SHP77 treated with DMSO at 0.1 percent for 48 hours (cell line): ENCODE results near the gene PNLIPRP3.
A peak's percentile ranks its signal among the peaks of the same experiment; 100 is the strongest.
"Not testable (repeated sequence)": the region's sequence is repeated elsewhere in the genome, so short reads cannot be mapped to it uniquely, and the experiment has no call there.

Experiments
- DNase-seq: peaks from one replicate; lab custom pipeline; 2025; lab: John Stamatoyannopoulos, UW

Gene PNLIPRP3

GRCh38 chr10:116427671-116428070 is at the start of gene PNLIPRP3:
Gene PNLIPRP3 (plus strand): TSS chr10:116427847. CDS start chr10:116428013, 166 bp downstream.
- DNase-seq, result no peak

DNA sequence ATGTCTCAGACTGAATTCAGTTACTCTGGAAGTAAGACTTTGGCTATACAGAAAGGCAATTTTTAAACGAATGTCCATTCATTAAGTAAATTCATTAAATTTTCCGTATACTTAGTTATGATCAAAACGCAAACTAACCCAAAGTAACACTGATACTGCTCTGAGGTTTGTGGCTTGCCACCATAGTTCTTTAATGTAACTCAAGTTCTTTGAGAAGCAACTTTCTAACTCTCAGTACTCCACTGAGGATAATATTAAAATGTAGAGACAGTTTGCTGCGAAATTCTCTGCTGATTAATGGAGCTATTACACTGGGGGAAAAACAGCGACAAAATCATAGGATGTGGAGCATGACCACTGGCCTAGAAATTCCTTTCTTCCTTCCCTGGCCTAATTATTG is 45.4 kb upstream of the PNLIPRP3 start:
- no peak for DNase-seq

- no peak for DNase-seq
These were observed 42.3 kb upstream of the PNLIPRP3 start for GRCh38 chr10:116385311-116385710.

GRCh38 chr10:116385994-116386809 is 41.4 kb upstream of the PNLIPRP3 start:
- peak; percentile 10 for DNase-seq

DNA sequence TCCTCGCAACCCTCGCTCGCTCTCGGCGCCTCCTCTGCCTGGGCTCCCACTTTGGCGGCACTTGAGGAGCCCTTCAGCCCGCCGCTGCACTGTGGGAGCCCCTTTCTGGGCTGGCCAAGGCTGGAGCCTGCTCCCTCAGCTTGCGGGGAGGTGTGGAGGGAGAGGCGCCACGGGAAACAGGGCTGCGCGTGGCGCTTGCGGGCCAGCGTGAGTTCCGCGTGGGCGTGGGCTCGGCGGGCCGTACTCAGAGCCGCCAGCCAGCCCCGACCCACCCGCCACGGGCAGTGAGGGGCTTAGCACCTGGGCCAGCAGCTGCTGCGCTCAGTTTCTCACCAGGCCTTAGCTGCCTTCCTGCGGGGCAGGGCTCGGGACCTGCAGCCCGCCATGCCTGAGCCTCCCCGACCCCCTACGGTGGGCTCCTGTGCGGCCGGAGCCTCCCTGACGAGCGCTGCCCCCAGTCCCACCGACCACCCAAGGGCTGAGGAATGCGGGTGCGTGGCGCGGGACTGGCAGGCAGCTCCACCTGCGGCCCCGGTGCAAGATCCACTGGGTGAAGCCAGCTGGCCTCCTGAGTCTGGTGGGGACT is 34.3 kb upstream of the PNLIPRP3 start:
- not testable (repeated sequence) for DNase-seq

DNA sequence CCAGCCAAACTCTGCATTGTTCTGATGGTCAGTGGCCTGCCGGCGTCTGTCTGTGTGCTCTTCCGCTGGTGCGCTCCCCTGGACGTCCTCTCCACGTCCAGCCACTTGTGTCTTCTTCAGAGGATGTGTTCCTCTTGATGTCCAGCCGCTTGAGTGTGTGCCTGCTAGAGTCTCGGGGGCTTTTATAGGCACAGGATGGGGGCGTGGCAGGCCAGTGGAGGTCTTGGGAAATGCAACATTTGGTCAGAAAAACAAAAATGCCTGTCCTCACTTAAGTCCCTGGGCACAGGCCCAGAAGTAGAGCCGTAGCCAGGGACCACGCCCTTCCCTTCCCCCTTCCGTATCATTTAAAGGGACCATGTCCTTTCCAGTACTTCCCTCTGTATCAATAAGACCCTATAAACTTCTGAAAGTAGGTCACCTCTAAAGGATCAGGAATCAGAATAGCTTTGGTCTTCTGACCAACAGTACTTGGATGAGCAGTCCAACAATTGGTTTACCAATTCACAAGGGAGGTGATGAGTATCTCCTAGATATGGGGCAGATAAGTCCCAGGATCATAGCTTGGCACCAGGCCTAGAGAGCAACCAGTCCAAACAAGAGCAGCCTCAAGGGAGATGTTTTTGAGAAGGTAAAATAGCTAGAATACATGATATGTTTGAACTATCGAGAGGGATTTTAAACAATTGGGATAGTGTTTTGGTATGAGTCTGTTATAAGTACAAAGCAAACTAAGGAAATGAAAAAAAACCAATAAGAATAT is 32.2 kb upstream of the PNLIPRP3 start:
- DNase-seq, result no peak

DNA sequence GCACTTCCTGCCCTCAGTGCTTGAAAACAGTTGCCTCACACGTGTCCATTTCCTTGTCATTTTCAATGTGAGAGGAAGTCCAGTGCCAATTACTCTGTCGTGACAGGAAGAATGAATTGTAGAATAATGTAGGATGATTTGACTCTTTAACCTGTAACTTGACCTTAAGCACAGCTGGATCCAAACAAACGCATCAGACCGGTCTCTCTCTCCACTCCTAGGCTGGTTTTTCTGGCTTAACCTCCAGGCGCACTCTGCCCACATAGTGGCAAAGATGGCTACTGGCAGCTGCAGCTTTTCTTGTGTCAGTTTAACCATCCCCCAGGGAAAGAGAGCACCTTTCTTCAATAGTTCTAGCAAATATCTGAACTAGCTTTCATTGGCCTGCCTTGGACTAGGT is 29.4 kb upstream of the PNLIPRP3 start:
- DNase-seq, result no peak

- DNase-seq, result no peak
These were observed 24.8 kb upstream of the PNLIPRP3 start for GRCh38 chr10:116402858-116403257.

GRCh38 chr10:116403740-116404250 is 23.9 kb upstream of the PNLIPRP3 start:
- no peak for DNase-seq

- DNase-seq, result no peak
These were observed 18.9 kb upstream of the PNLIPRP3 start for GRCh38 chr10:116408719-116409118.

- no peak for DNase-seq
These were observed 17.3 kb upstream of the PNLIPRP3 start for GRCh38 chr10:116410351-116410750.

GRCh38 chr10:116417821-116418220 is 9.8 kb upstream of the PNLIPRP3 start:
- no peak for DNase-seq

DNA sequence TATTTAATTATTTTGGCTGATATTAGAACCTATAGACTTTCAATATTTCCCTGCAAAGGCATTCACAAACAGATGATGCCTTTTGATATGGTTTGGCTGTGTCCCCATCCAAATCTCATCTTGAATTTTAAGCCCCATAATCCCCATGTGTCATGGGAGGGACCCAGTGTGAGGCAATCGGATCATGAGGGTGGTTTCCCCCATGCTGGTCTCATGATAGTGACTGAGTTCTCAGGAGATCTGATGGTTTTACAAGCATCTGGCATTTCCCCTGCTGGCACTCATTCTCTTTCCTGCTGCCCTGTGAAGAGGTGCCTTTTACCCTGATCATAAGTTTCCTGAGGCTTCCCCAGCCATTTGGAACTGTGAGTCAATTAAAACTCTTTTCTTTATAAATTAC is 9.3 kb upstream of the PNLIPRP3 start:
- no peak for DNase-seq

GRCh38 chr10:116421815-116422214 is 5.8 kb upstream of the PNLIPRP3 start:
- no peak for DNase-seq

GRCh38 chr10:116429288-116429977 is 1.8 kb downstream of the PNLIPRP3 start:
- DNase-seq, result no peak

GRCh38 chr10:116430288-116430687 is 2.6 kb downstream of the PNLIPRP3 start:
- DNase-seq, result no peak

DNA sequence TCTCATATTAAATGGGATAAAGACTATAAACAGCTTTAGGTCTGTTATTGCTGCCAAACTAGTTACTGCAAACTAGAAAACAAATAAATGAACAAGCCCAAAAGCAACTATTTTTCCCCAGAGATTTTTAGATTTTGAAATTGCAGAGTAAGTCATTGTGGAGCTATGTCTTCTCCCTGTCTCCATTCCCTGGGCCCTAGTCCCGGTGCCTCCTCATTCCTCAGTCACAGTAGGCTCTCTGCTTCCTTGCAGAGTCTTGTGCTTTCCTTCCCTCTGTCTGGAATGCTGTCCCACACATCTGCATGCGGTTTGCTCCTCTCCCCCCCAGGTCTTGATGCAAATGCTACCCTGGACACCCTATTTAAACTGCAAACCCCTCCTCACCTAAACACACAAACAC is 4.0 kb downstream of the PNLIPRP3 start:
- no peak for DNase-seq

DNA sequence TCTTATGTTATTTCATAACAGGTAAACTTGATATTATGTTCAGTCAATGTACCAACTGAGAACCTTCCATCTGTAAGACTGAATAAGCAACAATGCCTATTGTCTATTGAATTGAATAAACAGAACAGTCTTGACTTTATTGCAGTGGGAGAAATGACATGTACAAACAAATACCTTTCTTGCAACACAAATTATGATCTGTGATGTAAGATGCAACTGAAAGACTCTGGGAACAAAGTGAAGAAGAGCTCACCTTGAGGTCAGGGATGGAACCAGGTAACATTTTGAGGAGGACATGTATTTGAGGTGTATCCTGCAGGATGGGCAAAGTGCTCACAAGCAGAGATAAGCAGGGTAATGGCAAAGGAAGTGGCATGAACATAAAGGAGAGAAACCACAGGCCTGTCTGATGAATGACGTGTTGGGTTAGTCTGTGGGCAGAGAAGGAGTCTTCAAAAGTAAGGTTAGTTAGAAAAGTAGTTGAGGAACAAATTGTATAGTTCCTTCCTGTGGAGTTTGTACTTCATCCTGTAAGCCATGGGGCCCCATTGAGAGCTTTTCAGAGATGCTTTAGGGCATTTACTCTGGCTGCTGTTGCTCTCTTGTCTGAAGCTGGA is 9.5 kb downstream of the PNLIPRP3 start:
- DNase-seq, result no peak

DNA sequence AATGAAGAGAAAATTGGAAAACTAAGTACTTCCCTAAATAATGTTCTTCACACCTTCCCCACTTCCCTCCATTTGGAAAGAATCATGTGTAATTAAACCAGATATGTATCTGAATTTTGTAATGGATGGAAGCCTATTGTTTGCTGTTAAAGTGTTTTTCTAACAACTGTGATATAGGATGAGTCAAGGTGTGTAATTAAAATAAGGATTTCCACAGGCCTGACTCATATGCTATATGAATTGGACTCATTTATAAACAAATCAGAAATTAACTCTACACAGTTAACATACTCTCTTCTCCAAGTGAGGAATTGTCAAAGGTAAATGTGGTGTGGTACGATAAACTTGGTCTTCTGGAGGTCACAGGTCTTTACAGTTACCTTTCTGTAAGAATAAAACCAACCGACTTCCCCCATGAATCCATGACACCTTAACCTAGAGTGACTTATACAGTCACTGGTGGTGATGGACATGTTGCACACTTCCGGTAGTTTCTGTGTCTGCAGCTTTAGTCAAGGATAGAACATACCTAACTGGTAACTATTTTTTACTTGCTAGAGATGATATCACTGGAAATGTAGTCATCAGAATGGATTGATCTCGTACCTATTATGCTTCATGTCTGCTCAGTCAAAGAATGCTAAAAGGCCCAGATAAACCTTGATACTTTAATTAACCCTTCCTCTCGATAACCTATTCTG is 12.8 kb downstream of the PNLIPRP3 start:
- DNase-seq, result no peak

DNA sequence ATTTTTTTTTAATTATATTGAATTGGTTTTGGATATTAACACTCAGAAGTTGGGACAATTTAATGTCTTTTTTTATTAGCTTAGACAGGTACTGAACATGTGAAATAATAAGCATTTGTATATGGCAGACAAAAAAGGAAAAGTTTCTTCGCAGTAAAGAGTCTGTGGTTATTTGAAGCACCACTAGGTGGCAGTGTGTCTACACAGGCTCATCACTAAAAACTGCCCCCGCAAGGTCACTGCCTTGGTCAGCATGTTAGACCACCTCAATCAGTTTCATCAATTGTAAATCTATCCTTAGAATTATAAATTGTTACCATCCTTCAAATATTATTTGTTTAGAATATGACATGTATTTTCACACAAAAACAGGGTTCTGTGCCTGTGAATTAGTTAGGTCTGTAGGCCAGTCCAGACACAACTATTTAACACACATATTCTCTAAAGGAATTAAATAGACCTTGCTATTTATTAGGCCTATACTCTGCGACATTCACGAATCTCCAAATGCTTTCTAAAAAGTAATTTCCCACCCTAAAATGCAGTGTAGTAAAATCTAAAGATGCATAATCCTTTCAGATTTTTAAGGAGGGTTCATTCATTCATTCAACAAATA is 17.0 kb downstream of the PNLIPRP3 start:
- no peak for DNase-seq

DNA sequence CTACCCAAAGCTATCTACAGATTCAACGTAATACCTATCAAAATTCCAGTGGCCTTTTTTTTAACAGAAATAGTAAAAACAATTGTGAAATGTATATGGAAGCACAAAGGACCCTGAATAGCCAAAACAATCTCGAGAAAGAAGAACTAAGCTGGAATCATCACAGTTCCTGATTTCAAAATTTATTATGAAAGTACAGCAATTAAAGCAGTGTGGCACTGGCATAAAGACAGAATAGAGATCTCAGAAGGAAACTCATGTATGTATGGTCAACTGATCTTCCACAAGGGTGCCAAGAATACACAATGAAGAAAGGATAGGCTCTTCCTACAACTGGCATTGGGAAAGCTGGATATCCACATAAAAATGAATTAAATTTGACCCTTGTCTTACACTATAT is 23.2 kb downstream of the PNLIPRP3 start:
- DNase-seq, result no peak
